ENCODE data around the gene SIN3A. TPM values are rescaled to one million over a fixed set of nuclear protein-coding genes. Genes with fewer than 3 reads are reported as not detected.

Gene SIN3A
- total and polyA plus RNA-seq, 2 experiments from 2014 or later = 19.2 to 41.1 TPM

- peaks cover 6% of the 10 kb centered on the region for H3K4me1 ChIP-seq (ENCODE audit: low read depth)
These were observed 86.6 kb downstream of the SIN3A start for GRCh38 chr15:75364881-75365280.

GRCh38 chr15:75363786-75364185, 87.7 kb downstream of the SIN3A start:
- no peak for TF ChIP-seq CTCF (IDR thresholded peaks at IDR 0.05; ENCODE audit: low read depth, low read length)
- H3K4me1 ChIP-seq (ENCODE audit: low read depth) = no peaks in the 10 kb centered on the region
- H3K27me3 ChIP-seq = no peaks in the 10 kb centered on the region
- no peak for DNase-seq (ENCODE audit: low read depth in 1 of 2, low spot score in 1 of 2)
- no peak overlapping the region for H3K27ac ChIP-seq
- H3K36me3 ChIP-seq = peaks cover 22% of the 10 kb centered on the region
- no peaks in the 10 kb centered on the region for H3K9me3 ChIP-seq (ENCODE audit: low read depth)
- H3K4me3 ChIP-seq = no peak overlapping the region

More at GRCh38 chr15:75364881-75365280, 86.6 kb downstream of the SIN3A start:
- Histone ChIP-seq H3K36me3 (peaks cover 22% of the 10 kb centered on the region), H3K9me3 (ENCODE audit: low read depth) (no peaks in the 10 kb centered on the region), H3K27ac (no peak overlapping the region), H3K4me3 (no peak overlapping the region), H3K27me3 (no peaks in the 10 kb centered on the region)
- no peak for DNase-seq (ENCODE audit: low read depth in 1 of 2, low spot score in 1 of 2)
- no peak for TF ChIP-seq CTCF (IDR thresholded peaks at IDR 0.05; ENCODE audit: low read depth, low read length)

- no peaks in the 10 kb centered on the region for H3K27me3 ChIP-seq
- peaks cover 25% of the 10 kb centered on the region for H3K36me3 ChIP-seq
- TF ChIP-seq CTCF (IDR thresholded peaks at IDR 0.05; ENCODE audit: low read depth, low read length) = no peak
- no peak overlapping the region for H3K27ac ChIP-seq
- no peak overlapping the region for H3K4me3 ChIP-seq
- H3K9me3 ChIP-seq (ENCODE audit: low read depth) = no peaks in the 10 kb centered on the region
- H3K4me1 ChIP-seq (ENCODE audit: low read depth) = no peaks in the 10 kb centered on the region
- no peak for DNase-seq (ENCODE audit: low read depth in 1 of 2, low spot score in 1 of 2)
These were observed 88.7 kb downstream of the SIN3A start for GRCh38 chr15:75362642-75363249.

GRCh38 chr15:75361989-75362641, 89.4 kb downstream of the SIN3A start:
- H3K4me1 ChIP-seq (ENCODE audit: low read depth) = no peaks in the 10 kb centered on the region
- H3K9me3 ChIP-seq (ENCODE audit: low read depth) = no peaks in the 10 kb centered on the region
- no peak for DNase-seq (ENCODE audit: low read depth in 1 of 2, low spot score in 1 of 2)
- no peak overlapping the region for H3K27ac ChIP-seq
- no peak for TF ChIP-seq CTCF (IDR thresholded peaks at IDR 0.05; ENCODE audit: low read depth, low read length)
- H3K36me3 ChIP-seq = peaks cover 26% of the 10 kb centered on the region
- no peak overlapping the region for H3K4me3 ChIP-seq
- no peaks in the 10 kb centered on the region for H3K27me3 ChIP-seq

- H3K36me3 ChIP-seq = peaks cover 23% of the 10 kb centered on the region
- TF ChIP-seq CTCF (IDR thresholded peaks at IDR 0.05; ENCODE audit: low read depth, low read length) = no peak
These were observed 90.0 kb downstream of the SIN3A start for GRCh38 chr15:75361361-75361988.

More at GRCh38 chr15:75361361-75361988, 90.0 kb downstream of the SIN3A start:
- DNase-seq (ENCODE audit: low read depth in 1 of 2, low spot score in 1 of 2) = no peak
- Histone ChIP-seq H3K27ac (no peak overlapping the region), H3K27me3 (no peaks in the 10 kb centered on the region), H3K4me1 (ENCODE audit: low read depth) (no peaks in the 10 kb centered on the region), H3K4me3 (no peak overlapping the region), H3K9me3 (ENCODE audit: low read depth) (no peaks in the 10 kb centered on the region)
